ENCODE results near the gene CXCL1. TPM values are rescaled to one million over a fixed set of nuclear protein-coding genes. Genes with fewer than 3 reads are reported as not detected.

CXCL1 gene
- total and polyA plus RNA-seq, 4 donors = 1.2 to 4.8 (median 1.7) TPM

DNA sequence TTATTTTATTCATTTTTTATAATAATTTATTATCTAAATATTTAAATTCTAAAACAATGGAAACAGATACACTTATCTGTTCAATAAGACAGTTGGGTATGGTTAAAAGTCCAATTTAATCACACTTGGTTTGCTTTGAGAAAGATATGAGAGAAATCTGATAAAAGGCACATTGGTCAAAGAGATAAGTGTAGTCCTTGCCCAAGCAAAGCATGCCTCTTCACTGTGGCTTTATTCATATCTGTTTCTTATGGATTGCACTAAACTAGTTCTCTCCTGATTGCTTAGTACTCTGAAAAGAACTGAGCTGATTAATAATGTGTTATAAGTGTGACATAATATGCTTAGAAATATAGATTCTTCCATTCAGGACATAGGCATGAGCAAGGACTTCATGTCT lies 39.8 kb downstream of the CXCL1 start:
- Histone ChIP-seq H3K4me1 (ENCODE audit: control insufficient read depth, insufficient read depth, low read length) (no peaks in the 10 kb centered on the region), H3K27me3 (ENCODE audit: control insufficient read depth, insufficient read depth, low read length) (no peaks in the 10 kb centered on the region), H3K9me3 (ENCODE audit: control insufficient read depth, insufficient read depth, low read length) (no peaks in the 10 kb centered on the region), H3K4me3 (ENCODE audit: low read depth, low read length) (no peak overlapping the region), H3K36me3 (ENCODE audit: control insufficient read depth, insufficient read depth, low read length) (no peaks in the 10 kb centered on the region), H3K27ac (ENCODE audit: low read depth, low read length) (no peak overlapping the region)
- DNase-seq (ENCODE audit: low read depth in 4 of 6, low spot score in 6 of 6) = no peak

GRCh38 chr4:73911746-73912145 lies 42.6 kb downstream of the CXCL1 start:
- no peak for DNase-seq (ENCODE audit: low read depth in 4 of 6, low spot score in 6 of 6)
- no peak overlapping the region for H3K27ac ChIP-seq (ENCODE audit: low read depth, low read length)
- H3K4me3 ChIP-seq (ENCODE audit: low read depth, low read length) = no peak overlapping the region
- H3K27me3 ChIP-seq (ENCODE audit: control insufficient read depth, insufficient read depth, low read length) = no peaks in the 10 kb centered on the region
- H3K36me3 ChIP-seq (ENCODE audit: control insufficient read depth, insufficient read depth, low read length) = no peaks in the 10 kb centered on the region
- no peaks in the 10 kb centered on the region for H3K4me1 ChIP-seq (ENCODE audit: control insufficient read depth, insufficient read depth, low read length)
- no peaks in the 10 kb centered on the region for H3K9me3 ChIP-seq (ENCODE audit: control insufficient read depth, insufficient read depth, low read length)

GRCh38 chr4:73912191-73912590 lies 43.0 kb downstream of the CXCL1 start:
- WGBS (ENCODE audit: insufficient coverage) = no CpG with 5 or more reads among the region's 1 CpG

GRCh38 chr4:73914071-73914470 lies 44.9 kb downstream of the CXCL1 start:
- H3K4me1 ChIP-seq (ENCODE audit: control insufficient read depth, insufficient read depth, low read length) = no peaks in the 10 kb centered on the region
- H3K27me3 ChIP-seq (ENCODE audit: control insufficient read depth, insufficient read depth, low read length) = no peaks in the 10 kb centered on the region
- no peaks in the 10 kb centered on the region for H3K9me3 ChIP-seq (ENCODE audit: control insufficient read depth, insufficient read depth, low read length)
- H3K27ac ChIP-seq (ENCODE audit: low read depth, low read length) = no peak overlapping the region
- no peak for DNase-seq (ENCODE audit: low read depth in 4 of 6, low spot score in 6 of 6)
- WGBS (ENCODE audit: insufficient coverage) = 86% methylated on average over 1 of the region's 1 CpG
- no peak overlapping the region for H3K4me3 ChIP-seq (ENCODE audit: low read depth, low read length)
- no peaks in the 10 kb centered on the region for H3K36me3 ChIP-seq (ENCODE audit: control insufficient read depth, insufficient read depth, low read length)

More at GRCh38 chr4:73912191-73912590, 43.0 kb downstream of the CXCL1 start:
- no peaks in the 10 kb centered on the region for H3K9me3 ChIP-seq (ENCODE audit: control insufficient read depth, insufficient read depth, low read length)
- no peak for DNase-seq (ENCODE audit: low read depth in 4 of 6, low spot score in 6 of 6)
- no peak overlapping the region for H3K27ac ChIP-seq (ENCODE audit: low read depth, low read length)
- no peak overlapping the region for H3K4me3 ChIP-seq (ENCODE audit: low read depth, low read length)
- H3K27me3 ChIP-seq (ENCODE audit: control insufficient read depth, insufficient read depth, low read length) = no peaks in the 10 kb centered on the region
- H3K36me3 ChIP-seq (ENCODE audit: control insufficient read depth, insufficient read depth, low read length) = no peaks in the 10 kb centered on the region
- no peaks in the 10 kb centered on the region for H3K4me1 ChIP-seq (ENCODE audit: control insufficient read depth, insufficient read depth, low read length)

DNA sequence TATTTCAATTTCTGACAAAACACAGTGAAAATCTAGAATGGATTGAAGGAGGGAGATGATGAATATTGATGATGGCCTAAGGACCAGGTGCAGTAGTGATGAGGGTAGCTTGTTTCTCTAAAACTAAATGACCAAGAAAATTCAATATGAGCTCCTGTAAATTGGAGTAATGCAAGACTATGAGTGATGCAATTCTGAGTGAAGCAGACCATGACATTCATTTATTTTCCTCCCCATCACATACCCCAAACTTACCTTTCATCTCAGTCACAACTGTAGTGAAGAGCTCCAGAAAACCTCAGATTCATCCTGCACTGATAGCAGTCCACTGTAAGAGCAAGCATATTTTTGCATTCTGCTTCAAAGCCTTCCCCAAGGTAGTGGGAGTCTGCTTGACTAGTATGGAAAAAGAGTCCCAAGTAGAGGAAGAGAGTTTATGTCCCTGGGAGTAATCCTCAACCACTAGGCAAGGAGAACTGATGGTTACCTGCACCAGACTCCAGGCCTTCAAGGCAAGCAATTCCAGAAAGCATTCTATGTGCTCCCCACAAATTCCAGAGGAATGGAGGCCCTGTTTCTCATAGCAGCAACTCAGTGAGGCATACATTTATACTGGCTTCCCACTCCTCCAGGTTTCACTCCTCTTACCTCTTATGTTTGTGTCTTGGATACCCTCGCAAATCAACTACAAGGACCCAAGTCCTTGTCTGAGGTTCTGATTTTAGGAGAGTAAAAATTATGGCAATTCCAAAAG lies 47.2 kb downstream of the CXCL1 start:
- no peak overlapping the region for H3K4me3 ChIP-seq (ENCODE audit: low read depth, low read length)
- WGBS (ENCODE audit: insufficient coverage) = no CpG with 5 or more reads among the region's 1 CpG
- H3K36me3 ChIP-seq (ENCODE audit: control insufficient read depth, insufficient read depth, low read length) = no peaks in the 10 kb centered on the region
- H3K27me3 ChIP-seq (ENCODE audit: control insufficient read depth, insufficient read depth, low read length) = no peaks in the 10 kb centered on the region
- H3K27ac ChIP-seq (ENCODE audit: low read depth, low read length) = no peak overlapping the region
- H3K9me3 ChIP-seq (ENCODE audit: control insufficient read depth, insufficient read depth, low read length) = no peaks in the 10 kb centered on the region
- no peaks in the 10 kb centered on the region for H3K4me1 ChIP-seq (ENCODE audit: control insufficient read depth, insufficient read depth, low read length)
- DNase-seq (ENCODE audit: low read depth in 4 of 6, low spot score in 6 of 6) = no peak

DNA sequence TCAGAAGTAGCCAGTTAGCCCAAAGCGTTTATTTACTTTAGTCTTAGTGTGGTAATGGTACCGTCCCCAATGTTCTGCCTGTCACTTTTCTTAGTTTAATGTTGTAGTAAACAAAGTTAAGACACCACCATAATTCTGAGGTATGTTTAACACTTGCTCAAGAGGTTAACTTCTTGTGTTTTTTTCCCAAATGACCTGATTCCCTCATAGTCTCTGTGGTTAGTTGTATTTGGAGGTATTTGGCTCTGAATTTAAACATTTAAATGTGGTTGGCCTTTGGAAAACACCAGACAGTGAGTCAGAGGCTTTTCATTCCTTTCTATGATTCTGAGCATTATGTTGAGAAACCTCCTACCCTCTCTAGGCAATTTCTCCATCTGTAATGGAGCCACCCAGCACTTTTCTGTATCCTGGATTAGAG lies 47.9 kb downstream of the CXCL1 start:
- Histone ChIP-seq H3K36me3 (ENCODE audit: control insufficient read depth, insufficient read depth, low read length) (no peaks in the 10 kb centered on the region), H3K9me3 (ENCODE audit: control insufficient read depth, insufficient read depth, low read length) (no peaks in the 10 kb centered on the region), H3K27me3 (ENCODE audit: control insufficient read depth, insufficient read depth, low read length) (no peaks in the 10 kb centered on the region), H3K4me3 (ENCODE audit: low read depth, low read length) (no peak overlapping the region), H3K4me1 (ENCODE audit: control insufficient read depth, insufficient read depth, low read length) (no peaks in the 10 kb centered on the region), H3K27ac (ENCODE audit: low read depth, low read length) (no peak overlapping the region)
- DNase-seq (ENCODE audit: low read depth in 4 of 6, low spot score in 6 of 6) = no peak
- no CpG with 5 or more reads among the region's 2 CpGs for WGBS (ENCODE audit: insufficient coverage)

GRCh38 chr4:73918058-73918457 lies 48.9 kb downstream of the CXCL1 start:
- no peak for DNase-seq (ENCODE audit: low read depth in 4 of 6, low spot score in 6 of 6)
- no peaks in the 10 kb centered on the region for H3K4me1 ChIP-seq (ENCODE audit: control insufficient read depth, insufficient read depth, low read length)
- no peak overlapping the region for H3K4me3 ChIP-seq (ENCODE audit: low read depth, low read length)
- H3K27me3 ChIP-seq (ENCODE audit: control insufficient read depth, insufficient read depth, low read length) = no peaks in the 10 kb centered on the region
- no CpG with 5 or more reads among the region's 2 CpGs for WGBS (ENCODE audit: insufficient coverage)
- H3K27ac ChIP-seq (ENCODE audit: low read depth, low read length) = no peak overlapping the region
- no peaks in the 10 kb centered on the region for H3K9me3 ChIP-seq (ENCODE audit: control insufficient read depth, insufficient read depth, low read length)
- no peaks in the 10 kb centered on the region for H3K36me3 ChIP-seq (ENCODE audit: control insufficient read depth, insufficient read depth, low read length)

DNA sequence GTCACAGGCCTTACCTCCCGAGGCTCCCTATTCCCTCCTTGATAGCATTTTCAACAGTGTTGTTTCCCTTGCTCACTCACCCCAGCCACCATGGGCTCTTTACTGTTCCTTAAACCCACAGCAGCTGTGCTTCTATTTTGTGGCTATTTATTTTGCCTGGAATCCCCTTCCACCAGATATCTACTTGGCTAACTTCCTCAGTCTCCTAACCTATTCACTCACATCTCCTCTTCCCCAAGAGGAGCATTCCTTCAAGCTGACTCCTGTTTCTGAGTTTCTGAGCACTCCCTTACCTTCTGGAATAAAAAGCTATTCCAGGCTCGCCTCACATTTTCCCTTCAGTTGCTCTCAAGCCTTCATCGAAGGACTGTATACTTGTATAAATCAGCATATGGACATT lies 50.5 kb downstream of the CXCL1 start:
- Histone ChIP-seq H3K4me1 (ENCODE audit: control insufficient read depth, insufficient read depth, low read length) (no peaks in the 10 kb centered on the region), H3K9me3 (ENCODE audit: control insufficient read depth, insufficient read depth, low read length) (no peaks in the 10 kb centered on the region), H3K27me3 (ENCODE audit: control insufficient read depth, insufficient read depth, low read length) (no peaks in the 10 kb centered on the region), H3K27ac (ENCODE audit: low read depth, low read length) (no peak overlapping the region), H3K36me3 (ENCODE audit: control insufficient read depth, insufficient read depth, low read length) (no peaks in the 10 kb centered on the region), H3K4me3 (ENCODE audit: low read depth, low read length) (no peak overlapping the region)
- DNase-seq (ENCODE audit: low read depth in 4 of 6, low spot score in 6 of 6) = no peak
- 100% methylated on average over 2 of the region's 3 CpGs for WGBS (ENCODE audit: insufficient coverage)

Other genes with a start within 250 kb of the CXCL1 start
- gene RASSF6, start 249.0 kb upstream of the CXCL1 start, total RNA-seq = under 1 TPM; 0.28 to 0.89 TPM
- gene RASSF6, start 249.0 kb upstream of the CXCL1 start, polyA plus RNA-seq (ENCODE audit: insufficient read length in 2 of 2) = under 1 TPM; 0.30 to 0.35 TPM
- gene CXCL8, start 128.8 kb upstream of the CXCL1 start, total RNA-seq = 10 to 100 TPM in 1 of 2 donors, 1 to 10 TPM in 1; 2.6 to 15.7 TPM
- 1 to 10 TPM; 1.1 to 1.2 TPM for gene CXCL8, start 128.8 kb upstream of the CXCL1 start, polyA plus RNA-seq (ENCODE audit: insufficient read length in 2 of 2)
- gene CXCL6, start 32.7 kb upstream of the CXCL1 start, total RNA-seq = 1 to 10 TPM in 1 of 2 donors, under 1 TPM in 1; 0.79 to 2.9 TPM
- 1 to 10 TPM; 1.4 to 1.5 TPM for gene CXCL6, start 32.7 kb upstream of the CXCL1 start, polyA plus RNA-seq (ENCODE audit: insufficient read length in 2 of 2)
- gene PF4V1, start 16.1 kb upstream of the CXCL1 start, total RNA-seq = 1 to 10 TPM in 1 of 2 donors, under 1 TPM in 1; 0.89 to 4.2 TPM
- 1 to 10 TPM in 1 of 2 donors, not detected in 1; 1.3 TPM for gene PF4V1, start 16.1 kb upstream of the CXCL1 start, polyA plus RNA-seq (ENCODE audit: insufficient read length in 2 of 2)
- gene PF4, start 112.6 kb downstream of the CXCL1 start, total RNA-seq = 1 to 10 TPM; 1.8 to 2.1 TPM
- 1 to 10 TPM; 1.1 to 2.3 TPM for gene PF4, start 112.6 kb downstream of the CXCL1 start, polyA plus RNA-seq (ENCODE audit: insufficient read length in 2 of 2)
- gene PPBP, start 118.8 kb downstream of the CXCL1 start, total RNA-seq = 10 to 100 TPM in 1 of 2 donors, 1 to 10 TPM in 1; 8.6 to 17.8 TPM
- 1 to 10 TPM; 2.6 to 3.9 TPM for gene PPBP, start 118.8 kb downstream of the CXCL1 start, polyA plus RNA-seq (ENCODE audit: insufficient read length in 2 of 2)
- under 1 TPM; 0.33 to 0.40 TPM for gene CXCL5, start 129.3 kb downstream of the CXCL1 start, total RNA-seq
- gene CXCL5, start 129.3 kb downstream of the CXCL1 start, polyA plus RNA-seq (ENCODE audit: insufficient read length in 2 of 2) = 1 to 10 TPM; 1.2 to 1.9 TPM
- 1 to 10 TPM in 1 of 2 donors, under 1 TPM in 1; 0.50 to 1.7 TPM for gene CXCL3, start 169.3 kb downstream of the CXCL1 start, total RNA-seq
- gene CXCL3, start 169.3 kb downstream of the CXCL1 start, polyA plus RNA-seq (ENCODE audit: insufficient read length in 2 of 2) = 1 to 10 TPM; 1.7 to 2.2 TPM
- gene CXCL2, start 229.8 kb downstream of the CXCL1 start, total RNA-seq = 1 to 10 TPM; 2.0 to 6.9 TPM
- 1 to 10 TPM; 2.8 to 3.0 TPM for gene CXCL2, start 229.8 kb downstream of the CXCL1 start, polyA plus RNA-seq (ENCODE audit: insufficient read length in 2 of 2)